ENCODE results near the gene HNRNPUL2. TPM values are rescaled to one million over a fixed set of nuclear protein-coding genes. Genes with fewer than 3 reads are reported as not detected.

HNRNPUL2 gene
- polyA plus RNA-seq, 3 donors: 0.33 to 13.8 (median 0.88) TPM

DNA sequence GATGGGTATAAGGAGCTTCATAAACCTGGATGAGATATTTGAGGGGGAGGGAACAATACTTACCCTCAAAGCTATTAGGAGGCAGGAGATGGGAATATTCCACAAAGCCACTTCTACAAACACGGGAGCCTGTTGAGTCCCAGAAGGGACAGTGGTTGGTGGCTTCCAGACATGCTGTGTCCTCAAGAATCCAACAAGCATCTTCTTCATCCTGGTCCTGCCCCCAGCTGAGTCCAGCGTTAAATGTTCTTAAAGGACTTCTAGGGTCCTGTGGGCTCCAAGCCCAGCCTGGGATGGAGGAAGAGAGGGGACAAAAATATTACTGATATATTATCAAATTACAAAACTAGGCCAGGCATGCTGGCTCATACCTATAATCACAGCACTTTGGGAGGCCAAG lies 59.8 kb downstream of the HNRNPUL2 start:
- H3K4me3 ChIP-seq (replicated peaks in 1 of 3; ENCODE audit: low read depth in 2 of 3, low read length in 3 of 3): no peak overlapping the region
- H3K9me3 ChIP-seq (replicated peaks in 1 of 2; ENCODE audit: control insufficient read depth in 1 of 2, insufficient read depth in 1 of 2, low read length in 2 of 2): no peaks in the 10 kb centered on the region
- peaks cover 10 to 18% of the 10 kb centered on the region in 2 donors for H3K36me3 ChIP-seq (replicated peaks in 1 of 2; ENCODE audit: control insufficient read depth in 1 of 2, insufficient read depth in 2 of 2, low read length in 2 of 2)
- Mint-ChIP-seq H3K4me1 (peaks cover 58% of the 10 kb centered on the region), H3K4me3 (no peak overlapping the region), H3K36me3 (peaks cover 11 to 26% of the 10 kb centered on the region in 2 donors), H3K27me3 (ENCODE audit: low read depth in 3 of 3) (no peaks in the 10 kb centered on the region), H3K27ac (peak overlapping the region in 1 of 7 donors; percentile 13), H3K9me3 (peaks cover 0 to 2% (median 0%) of the 10 kb centered on the region in 7 donors)
- WGBS (ENCODE audit: insufficient coverage): no CpG with 5 or more reads among the region's 2 CpGs
- no peaks in the 10 kb centered on the region for H3K27me3 ChIP-seq (ENCODE audit: control insufficient read depth in 2 of 2, insufficient read depth in 2 of 2, low read length in 2 of 2)
- TF ChIP-seq CTCF (IDR thresholded peaks at IDR 0.05): no peak
- peaks cover 18% of the 10 kb centered on the region for H4K20me1 ChIP-seq (ENCODE audit: insufficient read depth, low read length)
- no peak overlapping the region for H3K9ac ChIP-seq (ENCODE audit: insufficient read depth, low read length, poor library complexity, severe bottlenecking)
- intact Hi-C loops (cut with micrococcal nuclease): no loop called here
- no peak for DNase-seq
- H3K4me1 ChIP-seq (ENCODE audit: control insufficient read depth in 1 of 2, insufficient read depth in 2 of 2, low read length in 2 of 2): peaks cover 39 to 42% of the 10 kb centered on the region in 2 donors
- peaks cover 66% of the 10 kb centered on the region for H3K79me2 ChIP-seq (ENCODE audit: insufficient read depth, low read length)
- H3K27ac ChIP-seq (ENCODE audit: low read depth in 1 of 2, low read length in 2 of 2): peak overlapping the region in 1 of 2 donors; percentile 7
- H3K4me2 ChIP-seq (replicated peaks; ENCODE audit: extremely low read depth, low read length, poor library complexity, severe bottlenecking): no peak overlapping the region
- H2AFZ ChIP-seq (ENCODE audit: insufficient read depth, low read depth, low read length, poor library complexity, severe bottlenecking): no peak overlapping the region

DNA sequence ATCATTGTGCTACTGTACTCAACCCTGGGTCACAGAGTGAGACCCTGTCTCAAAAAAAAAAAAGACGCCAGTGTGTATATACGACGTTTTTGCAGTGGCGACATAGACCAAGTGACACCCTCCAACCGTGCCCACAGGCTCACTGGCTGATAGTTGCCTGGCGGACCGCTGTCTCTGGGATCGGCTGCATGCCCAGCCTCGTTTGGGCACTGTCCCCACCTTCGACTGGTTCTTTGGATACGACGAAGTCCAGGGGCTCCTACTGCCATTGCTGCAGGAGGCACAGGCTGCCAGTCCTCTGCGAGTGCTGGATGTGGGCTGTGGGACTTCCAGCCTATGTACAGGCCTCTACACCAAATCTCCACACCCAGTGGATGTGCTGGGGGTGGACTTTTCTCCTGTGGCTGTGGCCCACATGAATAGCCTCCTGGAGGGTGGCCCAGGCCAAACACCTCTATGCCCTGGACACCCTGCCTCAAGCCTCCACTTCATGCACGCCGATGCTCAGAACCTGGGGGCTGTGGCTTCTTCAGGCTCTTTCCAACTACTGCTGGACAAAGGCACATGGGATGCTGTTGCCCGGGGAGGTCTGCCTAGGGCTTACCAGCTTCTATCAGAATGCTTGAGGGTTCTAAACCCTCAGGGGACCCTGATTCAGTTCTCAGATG lies 60.9 kb downstream of the HNRNPUL2 start:
- DNase-seq: no peak
- intact Hi-C loops (cut with micrococcal nuclease): no loop called here
- Mint-ChIP-seq H3K4me3 (peak overlapping the region; percentile 92 to 97), H3K27ac (peak overlapping the region in 4 of 7 donors; percentile 33 to 92 (median 83)), H3K9me3 (no peaks in the 10 kb centered on the region), H3K27me3 (ENCODE audit: low read depth in 3 of 3) (no peaks in the 10 kb centered on the region), H3K4me1 (peaks cover 54% of the 10 kb centered on the region), H3K36me3 (peaks cover 13 to 31% of the 10 kb centered on the region in 2 donors)
- H3K36me3 ChIP-seq (replicated peaks in 1 of 2; ENCODE audit: control insufficient read depth in 1 of 2, insufficient read depth in 2 of 2, low read length in 2 of 2): peaks cover 10 to 26% of the 10 kb centered on the region in 2 donors
- WGBS (ENCODE audit: insufficient coverage): 76% methylated on average over 12 of the region's 16 CpGs
- peak overlapping the region; percentile 90 for H3K4me2 ChIP-seq (replicated peaks; ENCODE audit: extremely low read depth, low read length, poor library complexity, severe bottlenecking)
- no peaks in the 10 kb centered on the region for H3K9me3 ChIP-seq (replicated peaks in 1 of 2; ENCODE audit: control insufficient read depth in 1 of 2, insufficient read depth in 1 of 2, low read length in 2 of 2)
- H4K20me1 ChIP-seq (ENCODE audit: insufficient read depth, low read length): peaks cover 18% of the 10 kb centered on the region
- peak overlapping the region; percentile 70 to 99 (median 99) for H3K4me3 ChIP-seq (replicated peaks in 1 of 3; ENCODE audit: low read depth in 2 of 3, low read length in 3 of 3)
- H3K27me3 ChIP-seq (ENCODE audit: control insufficient read depth in 2 of 2, insufficient read depth in 2 of 2, low read length in 2 of 2): no peaks in the 10 kb centered on the region
- peaks cover 35 to 37% of the 10 kb centered on the region in 2 donors for H3K4me1 ChIP-seq (ENCODE audit: control insufficient read depth in 1 of 2, insufficient read depth in 2 of 2, low read length in 2 of 2)
- TF ChIP-seq CTCF (IDR thresholded peaks at IDR 0.05): no peak
- peak overlapping the region; percentile 78 for H3K9ac ChIP-seq (ENCODE audit: insufficient read depth, low read length, poor library complexity, severe bottlenecking)
- peak overlapping the region in 1 of 2 donors; percentile 86 for H3K27ac ChIP-seq (ENCODE audit: low read depth in 1 of 2, low read length in 2 of 2)
- peaks cover 65% of the 10 kb centered on the region for H3K79me2 ChIP-seq (ENCODE audit: insufficient read depth, low read length)
- no peak overlapping the region for H2AFZ ChIP-seq (ENCODE audit: insufficient read depth, low read depth, low read length, poor library complexity, severe bottlenecking)
